Mesenchymal stem cell (in vitro differentiated cells and primary cell): Measurements from ENCODE around the gene DENND2D. TPM values are rescaled to one million over a fixed set of nuclear protein-coding genes. Genes with fewer than 3 reads are reported as not detected.

Experiments
- DNase-seq: peaks from one replicate; pipeline ENCODE4 v3.0.0-alpha.2; 2013
- H2AFZ ChIP-seq: one replicate; pipeline ENCODE4 v1.6.1; 2013; ENCODE audit warnings: low read depth, mild to moderate bottlenecking, control low read depth, inconsistent platforms, low read length, moderate library complexity
- H2AK5ac ChIP-seq: 2 replicates; pipeline ENCODE4 v1.6.1; 2013; ENCODE audit warnings: low read length, moderate library complexity, mild to moderate bottlenecking, inconsistent platforms; ENCODE audit not compliant: severe bottlenecking
- H2BK120ac ChIP-seq: one replicate; pipeline ENCODE4 v1.6.1; 2013; ENCODE audit warnings: low read depth, mild to moderate bottlenecking, inconsistent platforms, low read length, moderate library complexity
- H2BK12ac ChIP-seq, 2 experiments: one replicate each; pipeline ENCODE4 v1.6.1; 2013; ENCODE audit warnings: inconsistent platforms in 2 of 2, low read length in 2 of 2, mild to moderate bottlenecking in 2 of 2, moderate library complexity in 2 of 2, control low read depth in 1 of 2
- H2BK15ac ChIP-seq: one replicate; pipeline ENCODE4 v1.6.1; 2013; ENCODE audit warnings: mild to moderate bottlenecking, low read depth, inconsistent platforms; ENCODE audit not compliant: poor library complexity, severe bottlenecking
- H2BK5ac ChIP-seq: 2 replicates; pipeline ENCODE4 v1.6.1; 2013; ENCODE audit warnings: low read depth, mild to moderate bottlenecking, low read length, control low read depth, inconsistent platforms; ENCODE audit not compliant: poor library complexity, severe bottlenecking
- H3K14ac ChIP-seq, 2 experiments: one replicate each; pipeline ENCODE4 v1.6.1; 2013; ENCODE audit warnings: inconsistent platforms in 2 of 2, low read length in 2 of 2, control low read depth in 1 of 2, mild to moderate bottlenecking in 1 of 2, moderate library complexity in 1 of 2
- H3K18ac ChIP-seq, 2 experiments: one replicate each; pipeline ENCODE4 v1.6.1; 2013; ENCODE audit warnings: inconsistent platforms in 2 of 2, low read length in 2 of 2, control low read depth in 1 of 2, low read depth in 1 of 2, mild to moderate bottlenecking in 1 of 2
- H3K23ac ChIP-seq, 2 experiments: one replicate each; pipeline ENCODE4 v1.6.1; 2013; ENCODE audit warnings: inconsistent platforms in 2 of 2, low read length in 2 of 2, mild to moderate bottlenecking in 2 of 2, moderate library complexity in 2 of 2, control low read depth in 1 of 2
- H3K27ac ChIP-seq: 2 replicates; pipeline ENCODE4 v1.5.1; 2013; ENCODE audit warnings: mild to moderate bottlenecking, moderate library complexity, low read length, control low read depth, inconsistent platforms; ENCODE audit not compliant: poor library complexity, severe bottlenecking
- H3K27me3 ChIP-seq, 2 experiments: 2 replicates each; pipeline versions ENCODE4 v1.6.1 to v1.7.0; 2013; ENCODE audit warnings: low read length in 2 of 2, mild to moderate bottlenecking in 2 of 2, moderate library complexity in 2 of 2, control low read depth in 1 of 2, inconsistent platforms in 1 of 2; ENCODE audit not compliant: control insufficient read depth in 1 of 2, insufficient read depth in 1 of 2
- H3K36me3 ChIP-seq, 2 experiments: 2 replicates each; pipeline versions ENCODE4 v1.6.1 to v1.7.0; 2013; ENCODE audit warnings: low read length in 2 of 2, control low read depth in 1 of 2, inconsistent platforms in 1 of 2, low read depth in 1 of 2, mild to moderate bottlenecking in 1 of 2; ENCODE audit not compliant: insufficient read depth in 2 of 2, control insufficient read depth in 1 of 2
- H3K4ac ChIP-seq, 2 experiments: one replicate each; pipeline ENCODE4 v1.6.1; 2013; ENCODE audit warnings: inconsistent platforms in 2 of 2, low read length in 2 of 2, mild to moderate bottlenecking in 2 of 2, moderate library complexity in 2 of 2, control low read depth in 1 of 2, low read depth in 1 of 2
- H3K4me1 ChIP-seq: 2 replicates; pipeline ENCODE4 v1.6.1; 2013; ENCODE audit warnings: low read depth, low read length, control low read depth; ENCODE audit not compliant: control insufficient read depth, insufficient read depth
- H3K4me2 ChIP-seq: 2 replicates; pipeline ENCODE4 v1.6.1; 2013; ENCODE audit warnings: low read length, mild to moderate bottlenecking, inconsistent platforms; ENCODE audit not compliant: poor library complexity, severe bottlenecking
- H3K4me3 ChIP-seq, 2 experiments: 2 replicates each; pipeline versions ENCODE4 v1.5.1 to v1.7.0; 2013; ENCODE audit warnings: low read length in 2 of 2, mild to moderate bottlenecking in 2 of 2, control low read depth in 1 of 2, low read depth in 1 of 2; ENCODE audit not compliant: insufficient read depth in 1 of 2
- H3K79me1 ChIP-seq: replicated peaks from 2 replicates; pipeline ENCODE4 v1.6.1; 2013; ENCODE audit warnings: mild to moderate bottlenecking, control low read depth, low read length, inconsistent platforms; ENCODE audit not compliant: poor library complexity, severe bottlenecking
- H3K9ac ChIP-seq: 2 replicates; pipeline ENCODE4 v1.7.0; 2013; ENCODE audit warnings: mild to moderate bottlenecking, low read length, moderate library complexity
- H3K9me3 ChIP-seq: 2 replicates; pipeline ENCODE4 v1.7.0; 2013; ENCODE audit warnings: mild to moderate bottlenecking, low read length; ENCODE audit not compliant: control insufficient read depth
- H4K8ac ChIP-seq: one replicate; pipeline ENCODE4 v1.6.1; 2013; ENCODE audit warnings: inconsistent platforms, mild to moderate bottlenecking, low read length, moderate library complexity
- H4K91ac ChIP-seq: one replicate; pipeline ENCODE4 v1.6.1; 2013; ENCODE audit warnings: mild to moderate bottlenecking, low read length, inconsistent platforms
- WGBS: methylation state at CpG from one replicate; pipeline ENCODE4 v1.1.7; 2013; ENCODE audit warnings: mixed read lengths; 5-methylcytosine and 5-hydroxymethylcytosine counted together
- small RNA-seq: library from polyadenylated mRNA; stranded (forward); fragments of <200 nt; extraction: miRNeasy Mini kit (QIAGEN cat#:217004); gene quantifications from one replicate; pipeline ENCODE3, GENCODE V24; 2013; ENCODE audit warnings: low read depth

Gene DENND2D

DNA sequence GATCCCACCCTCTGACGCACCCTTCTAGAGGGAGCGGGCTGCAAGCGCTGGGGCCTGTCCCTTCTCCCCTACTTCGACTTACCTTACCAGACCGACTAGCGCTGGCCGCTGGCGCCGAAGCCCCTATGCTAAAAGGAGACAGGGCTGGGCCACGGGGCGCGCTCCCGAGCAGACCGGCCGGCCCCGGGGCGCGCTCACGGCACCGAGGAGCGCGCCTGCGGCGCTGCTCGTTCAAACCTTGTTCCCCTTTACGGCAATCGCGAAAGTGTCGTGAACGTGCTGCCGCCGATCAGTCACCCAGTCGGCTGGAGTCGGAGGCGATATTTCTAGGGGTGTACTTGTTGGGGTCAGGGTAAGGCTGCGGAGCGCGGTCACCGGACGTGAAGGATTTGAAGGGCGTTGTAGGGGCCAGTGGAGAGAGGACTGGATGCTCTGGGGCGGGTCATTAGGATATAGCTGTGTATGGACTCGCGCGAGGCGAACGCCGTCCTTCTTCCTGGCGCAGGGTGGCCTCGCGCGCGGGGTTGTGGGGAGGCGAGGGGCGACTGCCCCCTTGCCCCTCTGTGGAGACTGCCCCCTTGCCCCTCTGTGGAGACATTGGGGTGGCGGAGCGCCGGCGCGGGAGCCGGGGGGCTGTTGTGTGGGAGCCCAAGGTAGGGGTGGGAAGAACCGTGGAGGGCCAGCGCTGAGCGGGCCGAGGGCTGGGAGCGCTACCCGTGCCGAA is 60.3 kb downstream of the DENND2D start, which contains the start of the genes CEPT1 and DRAM2:
Gene CEPT1 (plus strand): TSS at position 268 of the 724 bp plus-strand sequence. CDS start 7,492 bp downstream, outside the sequence.
Gene DRAM2 (minus strand): TSS at position 138 of the 724 bp plus-strand sequence. CDS start 8,539 bp downstream, outside the sequence.
- Histone ChIP-seq H4K91ac (peak within 1 kb of the TSS; percentile 84), H2BK12ac (peak within 1 kb of the TSS; percentile 11 to 15), H3K27me3 (no peaks in the 10 kb centered on the region)

GRCh38 chr1:111139324-111139955 is 61.0 kb downstream of the DENND2D start:
- peak overlapping the region in 1 of 2 experiments; percentile 8 for H2BK12ac ChIP-seq
- peak overlapping the region; percentile 97 for H3K27ac ChIP-seq
- H3K9ac ChIP-seq: peak overlapping the region; percentile 91
- H2BK120ac ChIP-seq: no peak overlapping the region
- peak overlapping the region in 1 of 2 experiments; percentile 90 for H3K23ac ChIP-seq
- peak overlapping the region; percentile 92 for H2BK5ac ChIP-seq
- under 1% methylated on average over 27 of the region's 33 CpGs for WGBS
- peak overlapping the region; percentile 93 to 97 for H3K18ac ChIP-seq
- H4K8ac ChIP-seq: peak overlapping the region; percentile 87
- H3K14ac ChIP-seq: peak overlapping the region; percentile 69 to 97
- no peaks in the 10 kb centered on the region for H3K27me3 ChIP-seq
- H3K4ac ChIP-seq: peak overlapping the region; percentile 86 to 98
- peak overlapping the region; percentile 84 for H4K91ac ChIP-seq
- no peaks in the 10 kb centered on the region for H3K4me1 ChIP-seq
- peak overlapping the region; percentile 86 for H3K4me2 ChIP-seq
- DNase-seq: peak; percentile 82
- H3K36me3 ChIP-seq: peaks cover 7 to 27% of the 10 kb centered on the region in 2 experiments
- H2BK15ac ChIP-seq: peak overlapping the region; percentile 86
- H2AK5ac ChIP-seq: no peak overlapping the region
- H3K4me3 ChIP-seq: peak overlapping the region; percentile 83 to 89
- no peaks in the 10 kb centered on the region for H3K9me3 ChIP-seq
- peaks cover 5% of the 10 kb centered on the region for H3K79me1 ChIP-seq
- H2AFZ ChIP-seq: peak overlapping the region; percentile 94

More for the DNA sequence above, 60.3 kb downstream of the DENND2D start, which contains the start of the genes CEPT1 and DRAM2:
- Histone ChIP-seq H3K9ac (peak within 1 kb of the TSS; percentile 91), H3K79me1 (peaks cover 3% of the 10 kb centered on the region), H3K27ac (peak within 1 kb of the TSS; percentile 97), H3K14ac (peak within 1 kb of the TSS; percentile 69 to 97), H2BK5ac (peak within 1 kb of the TSS; percentile 92), H2AFZ (peak within 1 kb of the TSS; percentile 94), H3K23ac (peak within 1 kb of the TSS in 1 of 2 experiments; percentile 90), H3K9me3 (no peaks in the 10 kb centered on the region), H3K18ac (peak within 1 kb of the TSS; percentile 93 to 97), H3K4me2 (peak within 1 kb of the TSS; percentile 91), H3K4me3 (peak within 1 kb of the TSS; percentile 83 to 89), H2AK5ac (no peak within 1 kb of the TSS), H3K36me3 (peaks cover 9 to 23% of the 10 kb centered on the region in 2 experiments), H3K4ac (peak within 1 kb of the TSS; percentile 86 to 98), H2BK120ac (peak within 1 kb of the TSS; percentile 42), H3K4me1 (no peaks in the 10 kb centered on the region), H2BK15ac (peak within 1 kb of the TSS; percentile 86), H4K8ac (peak within 1 kb of the TSS; percentile 89)
- DNase-seq: peak; percentile 97
- WGBS: under 1% methylated on average over 64 of the region's 68 CpGs

Small RNA genes within 50 kb of the gene (small RNA-seq; reads per million reads assigned to genes)
- not detected for gene AL355816.1
